GM21825 (cell line): Measurements from ENCODE around the gene PABPN1L.

Source experiments
- ATAC-seq: cut with Tn5 transposase; IDR thresholded peaks from one replicate; pipeline ENCODE4 v1.9.1; 2021; ENCODE audit warnings: mild to moderate bottlenecking, moderate library complexity; ENCODE audit not compliant: unreplicated experiment

The PABPN1L gene

GRCh38 chr16:88866151-88866920, at the start of gene PABPN1L:
Gene PABPN1L, minus strand, starts transcription at chr16:88866660. Its CDS starts 54 bp downstream, at chr16:88866606.
- ATAC-seq = no peak

DNA sequence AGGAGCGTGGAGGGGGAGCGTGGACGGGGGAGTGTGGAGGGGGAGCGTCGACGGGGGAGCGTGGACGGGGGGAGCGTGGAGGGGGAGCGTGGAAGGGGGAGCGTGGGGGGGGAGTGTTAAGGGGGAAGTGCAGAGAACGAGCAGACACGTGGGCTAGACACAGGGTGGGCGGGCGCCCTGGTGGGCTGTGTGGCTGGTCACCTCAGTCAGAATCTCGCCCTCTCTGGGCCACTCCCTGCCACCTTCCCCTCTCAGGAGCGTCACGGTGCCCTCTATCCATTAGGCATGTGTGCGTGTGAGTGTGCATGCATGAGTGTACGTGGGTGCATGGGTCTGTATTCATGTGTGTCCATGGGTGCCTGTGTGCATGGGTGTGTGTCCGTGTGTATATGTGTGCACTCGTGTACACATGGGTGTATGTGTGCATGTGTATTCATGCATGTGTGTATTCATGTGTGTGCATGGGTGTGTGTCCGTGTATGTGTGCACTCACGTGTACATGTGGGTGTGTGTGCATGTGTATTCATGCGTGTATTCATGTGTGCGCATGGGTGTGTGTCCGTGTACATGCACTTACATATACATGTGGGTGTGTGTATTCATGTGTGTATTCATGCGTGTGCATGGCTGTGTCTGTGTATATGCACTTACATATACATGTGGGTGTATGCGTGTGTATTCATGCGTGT, 49.3 kb upstream of the PABPN1L start:
- ATAC-seq = no peak

DNA sequence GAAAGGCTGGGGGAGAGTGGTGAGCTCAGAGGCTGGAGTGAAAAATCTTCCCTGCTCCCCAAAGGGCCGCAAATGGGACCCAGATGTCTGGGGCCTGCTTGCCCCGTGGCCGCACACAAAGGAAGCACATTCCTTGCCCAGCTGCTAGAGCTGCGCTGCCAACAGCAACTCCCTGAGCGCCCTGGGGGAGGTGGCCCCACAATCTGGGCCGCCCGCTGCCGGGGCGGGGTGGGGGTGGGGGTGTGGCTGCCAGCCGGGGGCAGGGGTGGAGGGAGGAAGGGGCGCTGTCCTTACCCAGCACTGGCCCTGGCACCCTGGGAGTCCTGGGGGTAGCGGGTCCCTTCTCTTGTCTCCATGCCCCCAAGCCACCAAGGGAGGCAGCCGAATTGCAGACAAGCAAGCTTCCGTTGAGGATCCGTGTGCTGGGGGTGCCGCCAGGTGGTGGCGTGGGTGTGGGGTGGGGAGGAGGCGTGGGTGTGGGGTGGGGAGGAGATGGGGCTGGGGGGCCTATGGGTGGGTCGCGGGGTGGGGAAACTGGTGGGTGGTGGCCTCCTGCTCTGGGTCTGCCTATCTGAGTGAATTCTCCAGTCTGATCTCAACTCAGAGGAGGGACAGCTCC, 48.4 kb upstream of the PABPN1L start:
- no peak for ATAC-seq

GRCh38 chr16:88913870-88914269, 47.4 kb upstream of the PABPN1L start:
- no peak for ATAC-seq

DNA sequence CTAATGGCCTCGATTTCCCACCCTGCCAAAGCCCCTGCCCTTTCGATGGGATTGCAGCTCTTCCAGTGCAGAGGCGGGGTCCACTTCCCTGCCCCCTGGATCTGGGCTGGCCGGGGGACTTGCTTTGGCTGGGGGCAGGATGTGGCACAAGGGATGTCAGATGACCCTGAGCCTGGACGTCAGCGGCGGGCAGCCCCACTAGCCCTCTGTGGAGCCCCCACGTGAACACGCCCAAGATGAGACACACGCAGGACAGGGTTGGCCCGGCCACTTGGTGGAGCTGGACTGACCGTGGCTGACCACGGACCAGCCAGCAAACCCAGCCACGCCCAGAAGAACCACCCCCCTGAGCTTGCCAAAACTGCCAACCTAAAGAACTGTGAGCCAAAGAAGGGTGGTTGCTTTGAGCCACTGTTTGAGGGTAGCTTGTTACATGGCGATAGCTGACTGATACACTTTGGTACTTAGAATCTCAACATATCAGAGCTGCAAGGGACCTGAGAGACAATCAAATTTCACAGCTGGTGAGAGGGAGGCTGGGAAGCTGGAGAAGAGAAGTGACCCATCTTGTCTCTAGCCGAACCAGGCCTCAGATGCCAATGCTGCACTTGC, 46.6 kb upstream of the PABPN1L start:
- no peak for ATAC-seq

DNA sequence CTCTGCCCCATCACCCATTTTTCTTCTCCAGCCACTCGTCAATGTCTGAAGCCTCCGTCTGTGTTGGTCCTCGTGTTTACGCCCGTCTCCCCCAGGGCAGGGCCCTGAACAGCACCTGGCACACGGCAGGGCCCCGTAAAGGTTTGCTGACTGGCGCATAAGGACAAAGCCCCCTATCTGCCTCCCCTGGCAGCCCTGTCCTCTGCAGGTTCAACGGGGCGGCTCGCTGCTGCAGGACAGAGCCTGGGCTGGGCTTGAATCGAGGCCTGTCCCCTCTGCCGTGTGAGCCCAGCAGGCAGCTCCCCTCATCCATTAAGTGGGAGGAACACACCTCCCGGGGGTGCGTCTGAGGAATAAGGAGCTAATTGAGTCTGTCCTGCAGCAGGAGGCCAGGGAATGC, 46.1 kb upstream of the PABPN1L start:
- no peak for ATAC-seq

GRCh38 chr16:88911946-88912310, 45.5 kb upstream of the PABPN1L start:
- ATAC-seq = no peak

GRCh38 chr16:88911136-88911945, 44.9 kb upstream of the PABPN1L start:
- ATAC-seq = no peak

GRCh38 chr16:88910284-88911135, 44.0 kb upstream of the PABPN1L start:
- no peak for ATAC-seq

- ATAC-seq = no peak
Observed at GRCh38 chr16:88909431-88910210, 43.2 kb upstream of the PABPN1L start.

GRCh38 chr16:88908307-88908706, 41.8 kb upstream of the PABPN1L start:
- no peak for ATAC-seq

DNA sequence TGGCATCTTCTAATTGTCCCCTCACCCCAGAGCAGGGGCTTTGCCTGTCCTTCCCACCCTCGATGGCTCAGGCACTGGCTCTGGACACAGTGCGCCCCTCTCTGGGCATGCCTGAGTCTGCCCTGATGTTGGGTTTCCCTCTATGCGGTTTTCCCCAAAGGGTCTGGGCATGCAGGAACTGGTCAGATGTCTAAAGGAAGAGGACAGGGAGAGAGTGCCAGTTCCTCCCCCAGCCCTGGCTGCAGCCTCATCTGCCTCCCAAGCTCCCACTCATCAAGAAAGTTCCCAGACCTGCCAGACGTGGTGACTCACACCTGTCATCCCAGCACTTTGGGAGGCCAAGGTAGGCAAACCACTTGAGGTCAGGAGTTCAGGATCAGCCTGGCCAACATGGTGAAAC, 41.3 kb upstream of the PABPN1L start:
- ATAC-seq = no peak

GRCh38 chr16:88906535-88907105, 40.2 kb upstream of the PABPN1L start:
- no peak for ATAC-seq

GRCh38 chr16:88906020-88906419, 39.6 kb upstream of the PABPN1L start:
- no peak for ATAC-seq

DNA sequence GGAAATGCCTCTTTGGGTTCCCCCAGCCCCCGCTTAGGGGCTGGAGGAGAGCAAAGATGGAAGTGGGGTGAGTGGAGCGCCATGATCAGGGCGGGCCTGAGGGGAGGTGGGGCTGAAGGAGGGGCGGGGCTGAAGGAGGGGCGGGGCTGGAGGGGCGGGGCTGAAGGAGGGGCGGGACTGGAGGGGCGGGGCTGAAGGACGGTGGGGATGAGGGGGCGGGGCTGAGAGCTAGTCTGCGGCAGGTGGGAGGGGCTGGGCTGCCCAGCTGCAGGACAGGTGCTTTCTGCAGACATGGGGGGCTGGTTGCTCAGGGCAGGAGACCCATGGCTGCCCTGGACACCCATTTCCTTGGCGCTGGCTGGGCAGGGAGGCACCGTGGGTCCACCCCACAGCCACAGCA, 39.1 kb upstream of the PABPN1L start:
- ATAC-seq = no peak

DNA sequence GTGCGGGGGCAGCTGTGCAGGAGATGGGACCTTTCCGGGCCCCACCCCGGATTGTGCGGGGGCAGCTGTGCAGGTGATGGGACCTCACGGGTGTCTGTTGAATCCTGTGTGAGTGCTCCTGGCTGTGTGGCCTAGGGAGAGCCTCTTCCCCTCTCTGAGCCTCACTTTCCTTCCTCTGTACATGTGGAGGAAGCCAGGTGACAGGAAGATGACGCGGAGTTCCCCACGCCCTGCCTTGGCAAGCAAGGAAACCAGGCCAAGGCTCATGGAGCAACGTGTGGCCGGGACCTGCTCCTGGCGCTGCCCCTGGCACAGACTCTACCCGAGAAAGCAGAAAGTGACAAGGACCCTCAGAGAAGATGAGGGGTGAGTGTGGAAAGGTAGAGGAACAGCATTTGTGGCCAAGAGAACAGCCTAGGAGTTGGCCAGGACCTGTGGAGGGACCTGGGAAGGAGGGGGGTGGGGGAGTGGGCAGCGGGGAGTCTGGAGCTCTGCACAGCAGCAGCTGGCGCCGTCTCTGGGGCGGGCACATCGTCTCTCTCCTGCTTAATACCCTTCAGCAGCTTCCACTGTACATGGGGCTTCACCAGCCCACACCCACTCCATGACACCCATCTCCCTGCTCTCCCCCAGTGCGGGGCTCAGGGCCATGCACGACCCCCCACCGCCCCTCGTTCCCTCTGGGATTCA, 38.4 kb upstream of the PABPN1L start:
- no peak for ATAC-seq

DNA sequence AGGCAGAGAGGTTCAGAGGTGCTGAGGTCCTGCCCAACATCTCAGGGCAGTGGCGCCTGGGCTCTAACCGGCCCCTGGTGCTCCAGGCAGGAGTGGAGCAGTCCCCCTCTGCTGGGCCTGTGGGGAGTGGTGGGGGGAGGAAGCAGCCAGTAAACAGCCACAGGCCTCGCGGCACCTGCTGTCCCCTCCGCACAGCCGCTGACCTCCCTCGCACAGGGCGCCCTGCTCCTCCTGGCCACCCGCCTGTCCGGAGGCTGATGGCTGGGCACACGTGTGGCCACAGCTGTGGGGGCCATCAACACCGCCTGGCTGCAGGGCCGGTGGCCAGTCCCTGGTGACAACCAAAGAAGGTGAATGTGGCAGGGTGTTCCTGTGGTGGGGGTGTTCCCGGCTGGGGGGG, 36.8 kb upstream of the PABPN1L start:
- ATAC-seq = no peak

DNA sequence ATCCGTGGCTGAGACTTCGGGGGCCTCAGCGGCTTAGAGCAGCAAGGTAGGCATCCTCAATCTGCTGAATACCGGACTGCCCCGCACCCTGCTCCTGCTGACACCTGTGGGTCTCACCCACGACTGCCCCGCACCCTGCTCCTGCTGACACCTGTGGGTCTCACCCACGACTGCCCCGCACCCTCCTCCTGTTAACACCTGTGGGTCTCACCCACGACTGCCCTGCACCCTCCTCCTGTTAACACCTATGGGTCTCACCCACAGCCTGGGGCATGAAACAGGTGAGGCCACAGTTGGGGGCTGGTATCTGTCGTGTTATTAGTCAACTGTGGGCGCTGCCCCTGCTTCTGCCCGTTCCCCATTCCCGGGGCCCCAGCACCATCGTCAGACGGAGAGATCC, 36.3 kb upstream of the PABPN1L start:
- ATAC-seq = no peak
